HCT116 (cell line): ENCODE measurements around the gene C20orf141. TPM values are rescaled to one million over a fixed set of nuclear protein-coding genes. Genes with fewer than 3 reads are reported as not detected.

Experiments
- ATAC-seq: fragments of 200-7000 bp; cut with Tn5 transposase; 2 replicates; pipeline ENCODE4 v1.9.1; 2020; ENCODE audit warnings: mild to moderate bottlenecking, moderate library complexity
- BruUV-seq: library from RNA; stranded (reverse); fragments of 400-500 nt; replicated peaks from 2 replicates; lab custom pipeline; 2021; lab: Mats Ljungman, UMichigan
- CTCF ChIA-PET: fragments of 300-600 bp; sonication (Branson Sonifier 250); formaldehyde crosslinking; loops from one replicate; lab custom pipeline; 2021; ENCODE audit warnings: antibody characterized with exemption; lab: Charles Lee
- POLR2A ChIA-PET: fragments of 300-600, 350-600 bp; sonication (Branson Sonifier 250); formaldehyde crosslinking; loops from one replicate; lab custom pipeline; 2021; ENCODE audit warnings: antibody characterized with exemption; lab: Charles Lee
- RAD21 ChIA-PET, 2 experiments: fragments of 300-600 bp; sonication (Branson Sonifier 250); formaldehyde crosslinking; loops; one replicate each; lab custom pipeline; 2023; ENCODE audit warnings: low total read pairs in 2 of 2; ENCODE audit not compliant: uncharacterized antibody in 2 of 2, unreplicated experiment in 2 of 2, low non-redundant PET in 1 of 2; lab: Charles Lee
- DNase-seq: peaks from one replicate; pipeline ENCODE4 v3.0.0-alpha.2; 2010; ENCODE audit warnings: low read depth, low spot score
- H2AFZ ChIP-seq: fragments of 200-600 bp; shearing (Covaris generic), sonication (generic); 2 replicates; pipeline ENCODE4 v1.6.1; 2017; ENCODE audit warnings: low read depth, mixed run types, mixed read lengths, antibody characterized with exemption, low read length; ENCODE audit not compliant: poor library complexity, severe bottlenecking
- H3K27ac ChIP-seq: 2 replicates; pipeline ENCODE4 v1.5.1; 2012; ENCODE audit warnings: low read depth, low read length
- H3K27me3 ChIP-seq: fragments of 200-600 bp; sonication (generic); 2 replicates; pipeline ENCODE4 v1.6.1; 2016; ENCODE audit warnings: mixed run types, low read length, mixed read lengths; ENCODE audit not compliant: insufficient read depth
- H3K36me3 ChIP-seq, 2 experiments: fragments of 200-500 bp in 1 of 2; fragments of 200-600 bp in 1 of 2; sonication (Bioruptor generic) in 1 of 2; sonication (generic) in 1 of 2; 2 replicates each; pipeline versions ENCODE4 v1.5.1 to v1.6.1; 2014 to 2016; ENCODE audit warnings: low read length in 2 of 2, inconsistent platforms in 1 of 2, mixed read lengths in 1 of 2, mixed run types in 1 of 2; ENCODE audit not compliant: insufficient read depth in 2 of 2, control insufficient read depth in 1 of 2
- H3K4me1 ChIP-seq, 2 experiments: fragments of 200-600 bp in 1 of 2; sonication (generic) in 1 of 2; 2 replicates each; pipeline versions ENCODE4 v1.5.1 to v1.6.1; 2012 to 2017; ENCODE audit warnings: low read length in 2 of 2, inconsistent platforms in 1 of 2, mild to moderate bottlenecking in 1 of 2, mixed read lengths in 1 of 2, mixed run types in 1 of 2, moderate library complexity in 1 of 2; ENCODE audit not compliant: insufficient read depth in 2 of 2, control insufficient read depth in 1 of 2
- H3K4me2 ChIP-seq: fragments of 200-600 bp; sonication (generic); 2 replicates; pipeline ENCODE4 v1.6.1; 2017; ENCODE audit warnings: mixed run types, low read length, mixed read lengths
- H3K4me3 ChIP-seq, 2 experiments: fragments of 200-600 bp in 1 of 2; sonication (generic) in 1 of 2; replicated peaks in 1 of 2; 2 replicates each; pipeline ENCODE4 v1.5.1; 2011 to 2016; ENCODE audit warnings: low read length in 2 of 2, control low read depth in 1 of 2, low read depth in 1 of 2, mild to moderate bottlenecking in 1 of 2, mixed read lengths in 1 of 2, mixed run types in 1 of 2
- H3K79me2 ChIP-seq: fragments of 200-600 bp; sonication (generic); 2 replicates; pipeline ENCODE4 v1.6.1; 2017; ENCODE audit warnings: mild to moderate bottlenecking, mixed run types, low read length, moderate library complexity, mixed read lengths; ENCODE audit not compliant: insufficient read depth
- H3K9ac ChIP-seq: fragments of 200-600 bp; sonication (generic); 2 replicates; pipeline ENCODE4 v1.6.1; 2016; ENCODE audit warnings: low read length, mixed read lengths
- H3K9me2 ChIP-seq: fragments of 200-600 bp; sonication (generic), shearing (Covaris generic); 2 replicates; pipeline ENCODE4 v1.6.1; 2017; ENCODE audit warnings: mixed run types, mild to moderate bottlenecking, moderate library complexity; ENCODE audit not compliant: insufficient read depth
- H3K9me3 ChIP-seq, 2 experiments: fragments of 200-500 bp in 1 of 2; fragments of 200-600 bp in 1 of 2; sonication (Bioruptor generic) in 1 of 2; sonication (generic) in 1 of 2; 2 replicates each; pipeline ENCODE4 v1.6.1; 2014 to 2017; ENCODE audit warnings: low read length in 2 of 2, mixed read lengths in 2 of 2, inconsistent platforms in 1 of 2, low read depth in 1 of 2, mild to moderate bottlenecking in 1 of 2, mixed run types in 1 of 2, moderate library complexity in 1 of 2; ENCODE audit not compliant: control insufficient read depth in 1 of 2, insufficient read depth in 1 of 2
- H4K20me1 ChIP-seq: fragments of 200-600 bp; sonication (generic), shearing (Covaris generic); 2 replicates; pipeline ENCODE4 v1.6.1; 2017; ENCODE audit warnings: mixed run types, mild to moderate bottlenecking, moderate library complexity; ENCODE audit not compliant: insufficient read depth
- EGR1 ChIP-seq: IDR thresholded peaks from 2 replicates; pipeline ENCODE4 v1.6.1; 2012; ENCODE audit warnings: low read depth
- EZH2 ChIP-seq: fragments of 200-600 bp; sonication (generic); IDR thresholded peaks from 2 replicates; pipeline ENCODE4 v1.6.1; 2017; ENCODE audit warnings: antibody characterized with exemption, mixed run types
- EZH2phosphoT487 ChIP-seq: fragments of 200-600 bp; IDR thresholded peaks from 2 replicates; pipeline ENCODE4 v1.6.1; 2018; ENCODE audit warnings: antibody characterized with exemption, borderline replicate concordance
- FOSL1 ChIP-seq: IDR thresholded peaks from 2 replicates; pipeline ENCODE4 v1.6.1; 2012; ENCODE audit warnings: low read depth
- JUND ChIP-seq: IDR thresholded peaks from 2 replicates; pipeline ENCODE4 v1.6.1; 2012
- POLR2A ChIP-seq: IDR thresholded peaks from 2 replicates; pipeline ENCODE4 v1.7.0; 2011; ENCODE audit warnings: borderline replicate concordance; ENCODE audit not compliant: insufficient read depth, insufficient read length; ENCODE audit errors: extremely low read depth
- POLR2AphosphoS5 ChIP-seq: IDR thresholded peaks from 2 replicates; pipeline ENCODE4 v1.6.1; 2011; ENCODE audit warnings: mild to moderate bottlenecking, low read depth, low read length, moderate library complexity
- RAD21 ChIP-seq: IDR thresholded peaks from 2 replicates; pipeline ENCODE4 v1.6.1; 2012; ENCODE audit warnings: low read depth, mild to moderate bottlenecking
- SIN3A ChIP-seq: IDR thresholded peaks from 2 replicates; pipeline ENCODE4 v1.6.1; 2012; ENCODE audit warnings: low read depth
- SRF ChIP-seq: IDR thresholded peaks from 2 replicates; pipeline ENCODE4 v1.6.1; 2012; ENCODE audit warnings: low read depth
- TCF7L2 ChIP-seq: IDR thresholded peaks from 2 replicates; pipeline ENCODE4 v1.7.0; 2011; ENCODE audit warnings: borderline replicate concordance, inconsistent platforms; ENCODE audit not compliant: insufficient read depth, insufficient read length; ENCODE audit errors: extremely low read depth
- YY1 ChIP-seq: IDR thresholded peaks from 2 replicates; pipeline ENCODE4 v1.6.1; 2011; ENCODE audit warnings: low read length, low read depth, moderate library complexity, mild to moderate bottlenecking; ENCODE audit not compliant: insufficient replicate concordance; ENCODE audit errors: extremely low read depth
- ZFX ChIP-seq: fragments of 450-650 bp; IDR thresholded peaks from 2 replicates; pipeline ENCODE4 v1.6.1; 2017
- ZNF274 ChIP-seq: fragments of 200-500 bp; sonication (Bioruptor generic); IDR thresholded peaks from 2 replicates; pipeline ENCODE4 v1.6.1; 2014; ENCODE audit warnings: mild to moderate bottlenecking, low read depth, low read length, inconsistent platforms
- intact Hi-C: fragments of 100-400 bp; cut with micrococcal nuclease; formaldehyde crosslinking; loops from 2 replicates; pipeline ENCODE4 v1.10.0; 2022
- total RNA-seq: library from RNA; stranded (reverse); gene quantifications from one replicate; pipeline ENCODE4 v1.2.1, GENCODE V29; 2021; ENCODE audit not compliant: unreplicated experiment
- TF ChIP-seq, protein P1 (sequence below): IDR thresholded peaks from 2 replicates; pipeline ENCODE4 v1.6.1; 2012; ENCODE audit warnings: low read depth
- TF ChIP-seq, protein P2 (sequence below): IDR thresholded peaks from 2 replicates; pipeline ENCODE4 v1.6.1; 2011; ENCODE audit warnings: mild to moderate bottlenecking, low read length, moderate library complexity; ENCODE audit not compliant: insufficient replicate concordance; ENCODE audit errors: extremely low read depth
- TF ChIP-seq, protein P3 (sequence below): IDR thresholded peaks from 2 replicates; pipeline ENCODE4 v1.6.1; 2012

The C20orf141 gene
- total RNA-seq, 1 experiment from 2014 or later, result not detected

DNA sequence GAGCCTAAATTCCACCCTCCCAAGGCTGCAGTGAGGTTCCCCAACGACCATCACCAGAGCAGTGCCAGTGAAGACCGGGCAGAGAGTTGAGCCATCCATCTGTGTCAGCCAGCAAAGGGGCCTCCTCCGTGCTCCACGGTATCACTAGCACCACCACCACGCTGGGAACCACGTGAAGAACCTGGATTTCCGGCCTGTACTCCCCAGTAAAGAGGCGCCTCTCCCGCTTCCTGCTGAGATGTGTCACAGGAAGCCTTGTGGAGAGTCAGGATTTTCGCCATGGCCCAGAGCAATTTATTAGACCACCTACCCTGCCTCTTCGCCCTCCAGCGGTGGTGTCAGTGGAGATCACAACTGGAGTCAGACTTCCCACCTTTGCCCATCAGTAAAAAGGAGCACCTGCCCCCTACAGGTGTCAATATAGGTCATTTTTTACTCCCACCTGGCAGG lies 43.1 kb upstream of the C20orf141 start:
- Histone ChIP-seq H3K4me2 (no peak overlapping the region), H3K9me2 (no peaks in the 10 kb centered on the region), H3K27me3 (no peaks in the 10 kb centered on the region), H2AFZ (no peak overlapping the region), H3K36me3 (no peaks in the 10 kb centered on the region), H3K4me1 (peaks cover 6 to 9% of the 10 kb centered on the region in 2 experiments), H4K20me1 (no peaks in the 10 kb centered on the region), H3K9me3 (no peaks in the 10 kb centered on the region), H3K27ac (no peak overlapping the region), H3K9ac (no peak overlapping the region), H3K79me2 (no peaks in the 10 kb centered on the region), H3K4me3 (no peak overlapping the region)
- intact Hi-C loops, result no loop called here
- ChIA-PET POLR2A (no interaction called here), RAD21 (no interaction called here), CTCF (no interaction called here)
- ATAC-seq, result no peak
- BruUV-seq, result no TSS peak
- DNase-seq, result no peak
- TF ChIP-seq JUND, result no peak
- no peak for TF ChIP-seq POLR2AphosphoS5
- no peak for TF ChIP-seq YY1
- TF ChIP-seq EGR1, result no peak
- TF ChIP-seq, protein P1, sequence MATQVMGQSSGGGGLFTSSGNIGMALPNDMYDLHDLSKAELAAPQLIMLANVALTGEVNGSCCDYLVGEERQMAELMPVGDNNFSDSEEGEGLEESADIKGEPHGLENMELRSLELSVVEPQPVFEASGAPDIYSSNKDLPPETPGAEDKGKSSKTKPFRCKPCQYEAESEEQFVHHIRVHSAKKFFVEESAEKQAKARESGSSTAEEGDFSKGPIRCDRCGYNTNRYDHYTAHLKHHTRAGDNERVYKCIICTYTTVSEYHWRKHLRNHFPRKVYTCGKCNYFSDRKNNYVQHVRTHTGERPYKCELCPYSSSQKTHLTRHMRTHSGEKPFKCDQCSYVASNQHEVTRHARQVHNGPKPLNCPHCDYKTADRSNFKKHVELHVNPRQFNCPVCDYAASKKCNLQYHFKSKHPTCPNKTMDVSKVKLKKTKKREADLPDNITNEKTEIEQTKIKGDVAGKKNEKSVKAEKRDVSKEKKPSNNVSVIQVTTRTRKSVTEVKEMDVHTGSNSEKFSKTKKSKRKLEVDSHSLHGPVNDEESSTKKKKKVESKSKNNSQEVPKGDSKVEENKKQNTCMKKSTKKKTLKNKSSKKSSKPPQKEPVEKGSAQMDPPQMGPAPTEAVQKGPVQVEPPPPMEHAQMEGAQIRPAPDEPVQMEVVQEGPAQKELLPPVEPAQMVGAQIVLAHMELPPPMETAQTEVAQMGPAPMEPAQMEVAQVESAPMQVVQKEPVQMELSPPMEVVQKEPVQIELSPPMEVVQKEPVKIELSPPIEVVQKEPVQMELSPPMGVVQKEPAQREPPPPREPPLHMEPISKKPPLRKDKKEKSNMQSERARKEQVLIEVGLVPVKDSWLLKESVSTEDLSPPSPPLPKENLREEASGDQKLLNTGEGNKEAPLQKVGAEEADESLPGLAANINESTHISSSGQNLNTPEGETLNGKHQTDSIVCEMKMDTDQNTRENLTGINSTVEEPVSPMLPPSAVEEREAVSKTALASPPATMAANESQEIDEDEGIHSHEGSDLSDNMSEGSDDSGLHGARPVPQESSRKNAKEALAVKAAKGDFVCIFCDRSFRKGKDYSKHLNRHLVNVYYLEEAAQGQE, result no peak
- TF ChIP-seq, protein P2, sequence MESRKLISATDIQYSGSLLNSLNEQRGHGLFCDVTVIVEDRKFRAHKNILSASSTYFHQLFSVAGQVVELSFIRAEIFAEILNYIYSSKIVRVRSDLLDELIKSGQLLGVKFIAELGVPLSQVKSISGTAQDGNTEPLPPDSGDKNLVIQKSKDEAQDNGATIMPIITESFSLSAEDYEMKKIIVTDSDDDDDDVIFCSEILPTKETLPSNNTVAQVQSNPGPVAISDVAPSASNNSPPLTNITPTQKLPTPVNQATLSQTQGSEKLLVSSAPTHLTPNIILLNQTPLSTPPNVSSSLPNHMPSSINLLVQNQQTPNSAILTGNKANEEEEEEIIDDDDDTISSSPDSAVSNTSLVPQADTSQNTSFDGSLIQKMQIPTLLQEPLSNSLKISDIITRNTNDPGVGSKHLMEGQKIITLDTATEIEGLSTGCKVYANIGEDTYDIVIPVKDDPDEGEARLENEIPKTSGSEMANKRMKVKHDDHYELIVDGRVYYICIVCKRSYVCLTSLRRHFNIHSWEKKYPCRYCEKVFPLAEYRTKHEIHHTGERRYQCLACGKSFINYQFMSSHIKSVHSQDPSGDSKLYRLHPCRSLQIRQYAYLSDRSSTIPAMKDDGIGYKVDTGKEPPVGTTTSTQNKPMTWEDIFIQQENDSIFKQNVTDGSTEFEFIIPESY, result no peak
- TF ChIP-seq SRF, result no peak
- TF ChIP-seq POLR2A, result no peak
- TF ChIP-seq SIN3A, result no peak
- no peak for TF ChIP-seq FOSL1
- no peak for TF ChIP-seq TCF7L2
- TF ChIP-seq ZFX, result no peak
- TF ChIP-seq RAD21, result no peak
- TF ChIP-seq, protein P3, sequence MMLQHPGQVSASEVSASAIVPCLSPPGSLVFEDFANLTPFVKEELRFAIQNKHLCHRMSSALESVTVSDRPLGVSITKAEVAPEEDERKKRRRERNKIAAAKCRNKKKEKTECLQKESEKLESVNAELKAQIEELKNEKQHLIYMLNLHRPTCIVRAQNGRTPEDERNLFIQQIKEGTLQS, result no peak
- TF ChIP-seq ZNF274, result no peak
- TF ChIP-seq EZH2, result no peak
- TF ChIP-seq EZH2phosphoT487, result no peak
